ENCODE results near the gene MPRIP. TPM values are rescaled to one million over a fixed set of nuclear protein-coding genes. Genes with fewer than 3 reads are reported as not detected.

MPRIP gene
- total and polyA plus RNA-seq, 10 donors: 52.3 to 309 (median 131) TPM

- intact Hi-C loops (cut with DNase I; ENCODE audit: low total_unique reads): no loop called here
- no peak for TF ChIP-seq POLR2A (IDR thresholded peaks at IDR 0.05)
- no peak for TF ChIP-seq CTCF (IDR thresholded peaks at IDR 0.05 in 8 of 11, conservative IDR thresholded peaks at IDR 0.05 in 3 of 11)
- TF ChIP-seq POLR2AphosphoS5 (IDR thresholded peaks at IDR 0.05): no peak
- H3K4me1 ChIP-seq: peaks cover 7 to 57% (median 24%) of the 10 kb centered on the region in 6 donors
These were observed 7.7 kb upstream of the MPRIP start for GRCh38 chr17:17034496-17035075.

DNA sequence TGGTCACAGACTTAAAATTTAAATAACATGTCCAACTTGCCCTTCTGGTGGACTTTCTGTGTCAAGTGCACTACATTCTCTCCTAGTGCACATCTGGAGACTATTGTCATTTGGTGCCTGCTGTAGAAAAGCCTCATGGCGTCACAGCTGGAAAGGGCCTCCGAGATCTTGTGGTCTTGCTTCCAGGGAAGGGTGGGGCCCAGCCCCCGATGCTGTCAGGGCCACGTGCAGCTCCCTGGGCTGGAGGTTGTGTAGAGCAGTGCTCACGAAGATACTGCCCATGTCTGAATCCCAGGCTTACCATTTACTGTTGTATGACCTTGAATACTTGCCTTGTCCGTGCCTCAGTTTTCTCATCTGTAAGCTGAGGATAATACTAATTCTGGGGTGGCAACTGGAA is 6.8 kb upstream of the MPRIP start:
- no peak for DNase-seq
- intact Hi-C loops (cut with DNase I; ENCODE audit: low total_unique reads): no loop called here
- no peak for TF ChIP-seq POLR2A (IDR thresholded peaks at IDR 0.05)
- no peak for TF ChIP-seq CTCF (IDR thresholded peaks at IDR 0.05 in 8 of 11, conservative IDR thresholded peaks at IDR 0.05 in 3 of 11)
- no peak for TF ChIP-seq POLR2AphosphoS5 (IDR thresholded peaks at IDR 0.05)
- Histone ChIP-seq H3K27ac (no peak overlapping the region), H3K4me1 (peaks cover 7 to 50% (median 24%) of the 10 kb centered on the region in 6 donors), H3K36me3 (no peaks in the 10 kb centered on the region), H3K4me3 (no peak overlapping the region), H3K9me3 (no peaks in the 10 kb centered on the region), H3K27me3 (replicated peaks in 1 of 7) (no peaks in the 10 kb centered on the region)
- WGBS, 5 donors: 53 to 64% (median 58%) methylated on average over 5 to 6 of the region's 6 CpGs

More at GRCh38 chr17:17034496-17035075, 7.7 kb upstream of the MPRIP start:
- DNase-seq: no peak
- Histone ChIP-seq H3K27ac (no peak overlapping the region), H3K4me3 (no peak overlapping the region), H3K9me3 (no peaks in the 10 kb centered on the region), H3K27me3 (replicated peaks in 1 of 7) (no peaks in the 10 kb centered on the region), H3K36me3 (no peaks in the 10 kb centered on the region)

- no peak overlapping the region for H3K4me3 ChIP-seq
- no peak for TF ChIP-seq POLR2A (IDR thresholded peaks at IDR 0.05)
- no peaks in the 10 kb centered on the region for H3K27me3 ChIP-seq (replicated peaks in 1 of 7)
- intact Hi-C loops (cut with DNase I; ENCODE audit: low total_unique reads): no loop called here
- no peaks in the 10 kb centered on the region for H3K36me3 ChIP-seq
- H3K4me1 ChIP-seq: peaks cover 7 to 47% (median 23%) of the 10 kb centered on the region in 6 donors
- no peaks in the 10 kb centered on the region for H3K9me3 ChIP-seq
- WGBS, 5 donors: 69 to 84% (median 75%) methylated on average over 12 of the region's 12 CpGs
- peak overlapping the region in 5 of 8 donors; percentile 2 to 56 (median 41) for H3K27ac ChIP-seq
- no peak for DNase-seq
These were observed 6.2 kb upstream of the MPRIP start for GRCh38 chr17:17035920-17036523.

- H3K36me3 ChIP-seq: no peaks in the 10 kb centered on the region
- peak overlapping the region in 5 of 8 donors; percentile 2 to 56 (median 41) for H3K27ac ChIP-seq
- 22 to 38% (median 35%) methylated on average over 9 to 10 of the region's 10 CpGs for WGBS, 5 donors
- no peaks in the 10 kb centered on the region for H3K9me3 ChIP-seq
- peaks cover 9 to 47% (median 25%) of the 10 kb centered on the region in 6 donors for H3K4me1 ChIP-seq
- no peak overlapping the region for H3K4me3 ChIP-seq
- TF ChIP-seq POLR2A (IDR thresholded peaks at IDR 0.05): no peak
- TF ChIP-seq POLR2AphosphoS5 (IDR thresholded peaks at IDR 0.05): peak; percentile 74 to 82 (median 77)
- peak; percentile 83 for DNase-seq
- intact Hi-C loops (cut with DNase I; ENCODE audit: low total_unique reads): no loop called here
- no peaks in the 10 kb centered on the region for H3K27me3 ChIP-seq (replicated peaks in 1 of 7)
These were observed 5.7 kb upstream of the MPRIP start for GRCh38 chr17:17036524-17036998.

DNA sequence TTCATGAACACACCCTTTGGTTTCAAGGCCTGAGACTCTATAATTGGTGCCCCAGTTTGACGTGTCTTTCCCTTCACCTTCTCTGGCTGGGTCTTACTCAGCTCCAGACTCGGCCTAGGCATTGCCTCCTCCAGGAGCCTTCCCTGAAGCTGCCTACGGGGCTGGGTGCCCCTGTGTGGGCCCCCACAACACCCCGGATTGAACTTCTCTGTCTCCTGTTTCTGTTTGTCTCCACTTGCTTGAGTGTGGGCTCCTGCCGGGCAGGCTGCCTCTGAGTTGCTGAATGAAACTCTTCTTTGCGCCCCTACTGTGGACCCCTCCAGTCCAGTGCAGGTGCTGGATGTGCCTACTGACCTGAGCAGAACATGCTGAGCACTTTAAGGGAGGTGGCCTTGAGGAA is 2.3 kb upstream of the MPRIP start:
- Histone ChIP-seq H3K27me3 (replicated peaks in 1 of 7) (no peaks in the 10 kb centered on the region), H3K27ac (no peak overlapping the region), H3K36me3 (no peaks in the 10 kb centered on the region), H3K9me3 (no peaks in the 10 kb centered on the region), H3K4me3 (no peak overlapping the region), H3K4me1 (peaks cover 20 to 58% (median 42%) of the 10 kb centered on the region in 6 donors)
- 77 to 89% (median 86%) methylated on average over 6 of the region's 6 CpGs for whole genome bisulfite sequencing, 5 donors
- intact Hi-C loops (cut with DNase I; ENCODE audit: low total_unique reads): no loop called here
- DNase-seq: no peak
- no peak for TF ChIP-seq POLR2AphosphoS5 (IDR thresholded peaks at IDR 0.05)
- no peak for TF ChIP-seq CTCF (IDR thresholded peaks at IDR 0.05 in 8 of 11, conservative IDR thresholded peaks at IDR 0.05 in 3 of 11)
- no peak for TF ChIP-seq POLR2A (IDR thresholded peaks at IDR 0.05)
